Measurements from ENCODE around the gene TMEM200B.

The TMEM200B gene

DNA sequence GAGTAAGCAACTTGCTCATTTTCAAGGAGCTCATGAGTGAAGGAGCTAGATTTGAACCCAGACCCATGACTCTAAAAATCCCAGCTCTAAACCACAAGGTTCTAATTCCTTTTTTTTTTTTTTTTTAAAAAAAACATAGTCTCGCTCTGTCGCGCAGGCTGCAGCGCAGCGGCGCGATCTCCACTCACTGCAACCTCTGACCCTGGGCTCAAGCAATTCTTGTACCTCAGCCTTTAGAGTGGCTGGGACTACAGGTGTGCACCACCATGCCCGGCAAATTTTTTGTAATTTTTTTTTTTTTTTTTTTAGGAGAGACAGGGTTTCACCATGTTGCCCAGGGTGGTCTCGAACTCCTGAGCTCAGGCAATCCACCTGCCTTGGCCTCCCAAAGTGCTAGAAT lies 44.2 kb upstream of the TMEM200B start:
- Histone ChIP-seq H3K9me3 (no peaks in the 10 kb centered on the region), H3K27me3 (no peaks in the 10 kb centered on the region), H3K4me3 (ENCODE audit: low read depth in 1 of 2, low read length in 1 of 2) (no peak overlapping the region), H3K27ac (no peak overlapping the region), H3K36me3 (peaks cover 39% of the 10 kb centered on the region), H3K4me1 (ENCODE audit: control insufficient read depth in 1 of 2, insufficient read depth in 1 of 2, low read depth in 1 of 2, low read length in 1 of 2) (no peaks in the 10 kb centered on the region)
- TF ChIP-seq, protein P1, sequence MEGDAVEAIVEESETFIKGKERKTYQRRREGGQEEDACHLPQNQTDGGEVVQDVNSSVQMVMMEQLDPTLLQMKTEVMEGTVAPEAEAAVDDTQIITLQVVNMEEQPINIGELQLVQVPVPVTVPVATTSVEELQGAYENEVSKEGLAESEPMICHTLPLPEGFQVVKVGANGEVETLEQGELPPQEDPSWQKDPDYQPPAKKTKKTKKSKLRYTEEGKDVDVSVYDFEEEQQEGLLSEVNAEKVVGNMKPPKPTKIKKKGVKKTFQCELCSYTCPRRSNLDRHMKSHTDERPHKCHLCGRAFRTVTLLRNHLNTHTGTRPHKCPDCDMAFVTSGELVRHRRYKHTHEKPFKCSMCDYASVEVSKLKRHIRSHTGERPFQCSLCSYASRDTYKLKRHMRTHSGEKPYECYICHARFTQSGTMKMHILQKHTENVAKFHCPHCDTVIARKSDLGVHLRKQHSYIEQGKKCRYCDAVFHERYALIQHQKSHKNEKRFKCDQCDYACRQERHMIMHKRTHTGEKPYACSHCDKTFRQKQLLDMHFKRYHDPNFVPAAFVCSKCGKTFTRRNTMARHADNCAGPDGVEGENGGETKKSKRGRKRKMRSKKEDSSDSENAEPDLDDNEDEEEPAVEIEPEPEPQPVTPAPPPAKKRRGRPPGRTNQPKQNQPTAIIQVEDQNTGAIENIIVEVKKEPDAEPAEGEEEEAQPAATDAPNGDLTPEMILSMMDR (IDR thresholded peaks at IDR 0.05), result no peak

- H3K27me3 ChIP-seq, result no peaks in the 10 kb centered on the region
- no peaks in the 10 kb centered on the region for H3K9me3 ChIP-seq
- TF ChIP-seq, protein P1 (IDR thresholded peaks at IDR 0.05), result no peak
- H3K4me1 ChIP-seq (ENCODE audit: control insufficient read depth in 1 of 2, insufficient read depth in 1 of 2, low read depth in 1 of 2, low read length in 1 of 2), result peaks cover 4 to 6% of the 10 kb centered on the region in 2 experiments
- H3K4me3 ChIP-seq (ENCODE audit: low read depth in 1 of 2, low read length in 1 of 2), result no peak overlapping the region
- H3K36me3 ChIP-seq, result peaks cover 41% of the 10 kb centered on the region
- peak overlapping the region; percentile 4 for H3K27ac ChIP-seq
These were observed 42.7 kb upstream of the TMEM200B start for GRCh38 chr1:29166291-29166878.

- TF ChIP-seq, protein P1 (IDR thresholded peaks at IDR 0.05), result no peak
- Histone ChIP-seq H3K36me3 (peaks cover 50% of the 10 kb centered on the region), H3K4me3 (ENCODE audit: low read depth in 1 of 2, low read length in 1 of 2) (no peak overlapping the region), H3K27ac (no peak overlapping the region), H3K9me3 (no peaks in the 10 kb centered on the region), H3K27me3 (no peaks in the 10 kb centered on the region), H3K4me1 (ENCODE audit: control insufficient read depth in 1 of 2, insufficient read depth in 1 of 2, low read depth in 1 of 2, low read length in 1 of 2) (peaks cover 6 to 11% of the 10 kb centered on the region in 2 experiments)
These were observed 40.9 kb upstream of the TMEM200B start for GRCh38 chr1:29164588-29164987.

GRCh38 chr1:29162476-29163138 lies 38.9 kb upstream of the TMEM200B start:
- TF ChIP-seq, protein P1 (IDR thresholded peaks at IDR 0.05), result no peak
- H3K27ac ChIP-seq, result peak overlapping the region; percentile 47
- no peaks in the 10 kb centered on the region for H3K9me3 ChIP-seq
- H3K27me3 ChIP-seq, result no peaks in the 10 kb centered on the region
- H3K4me3 ChIP-seq (ENCODE audit: low read depth in 1 of 2, low read length in 1 of 2), result no peak overlapping the region
- H3K36me3 ChIP-seq, result peaks cover 70% of the 10 kb centered on the region
- H3K4me1 ChIP-seq (ENCODE audit: control insufficient read depth in 1 of 2, insufficient read depth in 1 of 2, low read depth in 1 of 2, low read length in 1 of 2), result peaks cover 6 to 14% of the 10 kb centered on the region in 2 experiments

DNA sequence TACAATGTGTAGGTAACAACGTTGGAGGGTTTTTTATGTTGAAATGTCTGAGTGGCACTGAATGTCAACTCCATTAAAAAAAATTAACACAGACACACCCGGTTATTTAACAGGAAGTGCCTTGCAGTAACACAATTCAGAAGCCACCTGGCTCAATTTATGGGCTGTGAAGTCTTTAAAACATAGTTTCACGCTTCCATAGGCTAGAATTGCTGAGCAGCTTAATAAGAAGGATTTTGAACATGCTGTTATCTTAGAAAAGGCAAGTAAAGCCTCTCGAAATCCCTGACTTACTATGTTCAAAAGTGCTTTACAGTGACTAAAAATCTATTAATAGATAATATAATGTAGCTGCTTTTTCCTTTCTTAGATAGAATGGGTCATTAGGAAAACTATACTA lies 38.3 kb upstream of the TMEM200B start:
- Histone ChIP-seq H3K27me3 (no peaks in the 10 kb centered on the region), H3K9me3 (no peaks in the 10 kb centered on the region), H3K4me1 (ENCODE audit: control insufficient read depth in 1 of 2, insufficient read depth in 1 of 2, low read depth in 1 of 2, low read length in 1 of 2) (peaks cover 6 to 14% of the 10 kb centered on the region in 2 experiments), H3K4me3 (ENCODE audit: low read depth in 1 of 2, low read length in 1 of 2) (no peak overlapping the region), H3K27ac (peak overlapping the region; percentile 47), H3K36me3 (peaks cover 71% of the 10 kb centered on the region)
- TF ChIP-seq, protein P1 (IDR thresholded peaks at IDR 0.05), result no peak
